HG03432 (cell line): ENCODE data around the gene MMP26.

ENCODE experiments used
- ATAC-seq: cut with Tn5 transposase; IDR thresholded peaks from one replicate; pipeline ENCODE4 v1.9.1; 2021; ENCODE audit warnings: mild to moderate bottlenecking, moderate library complexity; ENCODE audit not compliant: unreplicated experiment

The MMP26 gene

GRCh38 chr11:4704054-4704789, at the start of gene MMP26:
MMP26 (plus strand) TSS chr11:4704784.
- peak; percentile 40 for ATAC-seq

- no peak for ATAC-seq
These were observed 45.7 kb upstream of the MMP26 start for GRCh38 chr11:4658629-4659445.

- no peak for ATAC-seq
These were observed 41.7 kb upstream of the MMP26 start for GRCh38 chr11:4662876-4663275.

GRCh38 chr11:4664183-4664582, 40.4 kb upstream of the MMP26 start:
- ATAC-seq, result no peak

- no peak for ATAC-seq
These were observed 39.8 kb upstream of the MMP26 start for GRCh38 chr11:4664786-4665185.

GRCh38 chr11:4665424-4665823, 39.2 kb upstream of the MMP26 start:
- no peak for ATAC-seq

- ATAC-seq, result no peak
These were observed 32.8 kb upstream of the MMP26 start for GRCh38 chr11:4671741-4672140.

- ATAC-seq, result no peak
These were observed 32.1 kb upstream of the MMP26 start for GRCh38 chr11:4672470-4672869.

- no peak for ATAC-seq
These were observed 30.8 kb upstream of the MMP26 start for GRCh38 chr11:4673781-4674180.

- ATAC-seq, result no peak
These were observed 26.6 kb upstream of the MMP26 start for GRCh38 chr11:4677948-4678347.

GRCh38 chr11:4680341-4680740, 24.2 kb upstream of the MMP26 start:
- no peak for ATAC-seq

GRCh38 chr11:4682623-4683419, 21.8 kb upstream of the MMP26 start:
- ATAC-seq, result no peak

- ATAC-seq, result no peak
These were observed 19.8 kb upstream of the MMP26 start for GRCh38 chr11:4684631-4685285.

- no peak for ATAC-seq
These were observed 9.1 kb upstream of the MMP26 start for GRCh38 chr11:4695442-4695841.

- ATAC-seq, result no peak
These were observed 7.0 kb upstream of the MMP26 start, which contains the start of gene OR51E2 for GRCh38 chr11:4697585-4697984. OR51E2 (minus strand) TSS chr11:4697853; CDS start chr11:4682711, 15,142 bp downstream.

GRCh38 chr11:4699697-4700435, 4.7 kb upstream of the MMP26 start:
- peak; percentile 93 for ATAC-seq

- ATAC-seq, result no peak
These were observed 4.2 kb upstream of the MMP26 start for GRCh38 chr11:4700436-4700820.

- ATAC-seq, result no peak
These were observed 278 bp downstream of the MMP26 start for GRCh38 chr11:4704790-4705334.

- no peak for ATAC-seq
These were observed 8.7 kb downstream of the MMP26 start for GRCh38 chr11:4713241-4713640.

GRCh38 chr11:4714300-4714699, 9.7 kb downstream of the MMP26 start:
- ATAC-seq, result no peak
